Forelimb muscle (tissue), 1 donor: ENCODE results near the gene FLNB. TPM values are rescaled to one million over a fixed set of nuclear protein-coding genes. Genes with fewer than 3 reads are reported as not detected.

Experiments
- DNase-seq: peaks from one replicate; pipeline ENCODE4 v3.0.0-alpha.2; 2013; ENCODE audit warnings: low read depth
- polyA plus RNA-seq: library from polyadenylated mRNA; unstranded; fragments of 120-200 nt; gene quantifications from one replicate; pipeline ENCODE4 v1.2.1, GENCODE V29; 2013; ENCODE audit not compliant: insufficient read length

FLNB gene
- polyA plus RNA-seq, 1 donor = 43.4 TPM

- DNase-seq = no peak
Measured at GRCh38 chr3:58009749-58010535, 1.7 kb downstream of the FLNB start.

- no peak for DNase-seq
Measured at GRCh38 chr3:58010562-58010961, 2.3 kb downstream of the FLNB start.

- no peak for DNase-seq
Measured at GRCh38 chr3:58011580-58011979, 3.4 kb downstream of the FLNB start.

DNA sequence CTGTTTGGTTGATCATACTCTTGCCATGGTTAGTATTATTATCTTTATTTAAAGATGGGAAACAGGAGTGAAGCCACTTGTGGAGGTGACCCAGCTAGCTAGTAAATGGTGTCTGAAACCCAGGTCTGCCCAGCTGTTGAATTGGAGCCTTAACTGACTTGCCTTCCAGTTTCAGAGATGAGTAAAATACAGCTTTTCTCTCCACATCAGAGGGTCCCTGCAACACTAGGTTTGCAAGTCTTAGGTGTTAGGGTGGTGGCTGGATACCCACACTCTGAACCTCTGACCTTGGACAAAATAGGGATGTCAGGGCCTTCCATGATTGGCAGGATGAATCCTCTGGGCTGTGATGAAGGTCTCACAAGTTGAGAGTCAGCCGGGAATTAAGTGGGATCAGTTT lies 4.1 kb downstream of the FLNB start:
- no peak for DNase-seq

- DNase-seq = no peak
Measured at GRCh38 chr3:58013099-58013498, 4.9 kb downstream of the FLNB start.

GRCh38 chr3:58013973-58014649 lies 5.9 kb downstream of the FLNB start:
- no peak for DNase-seq

- no peak for DNase-seq
Measured at GRCh38 chr3:58015520-58015915, 7.3 kb downstream of the FLNB start.

DNA sequence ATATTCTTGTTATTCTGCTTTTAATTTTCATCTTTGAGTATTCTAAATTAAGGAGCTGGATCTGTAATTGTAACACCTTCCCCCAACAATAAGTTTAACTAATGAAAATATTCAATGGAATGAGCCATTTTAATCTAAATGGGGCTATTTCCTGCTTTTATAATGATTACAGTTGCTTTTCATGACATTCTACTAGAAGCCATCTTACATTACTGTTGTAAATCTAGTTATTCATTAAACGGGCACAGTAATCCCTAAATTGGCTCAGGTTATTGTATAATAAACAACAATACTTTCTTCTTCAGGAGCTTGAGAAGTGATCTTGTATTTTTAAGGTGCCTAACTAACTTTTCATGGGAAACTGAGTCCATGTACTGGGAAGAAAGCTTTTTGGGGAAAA lies 8.5 kb downstream of the FLNB start:
- no peak for DNase-seq

GRCh38 chr3:58018892-58019742 lies 10.9 kb downstream of the FLNB start:
- no peak for DNase-seq

DNA sequence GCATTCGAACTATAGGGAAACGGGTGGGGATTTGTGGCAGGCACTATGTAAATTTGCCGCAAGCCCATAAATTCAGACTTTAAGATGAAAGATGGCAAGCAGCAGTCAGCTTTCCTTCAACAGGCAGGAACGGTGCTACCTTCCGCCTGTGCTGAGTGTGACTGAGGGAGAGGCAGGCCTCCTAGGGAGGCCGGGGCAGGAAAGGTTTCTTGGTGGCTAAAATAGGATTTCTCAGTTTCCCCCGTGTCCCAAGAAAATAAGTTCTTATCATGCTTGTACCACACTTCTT lies 12.5 kb downstream of the FLNB start:
- no peak for DNase-seq

GRCh38 chr3:58021072-58021959 lies 13.1 kb downstream of the FLNB start:
- no peak for DNase-seq

DNA sequence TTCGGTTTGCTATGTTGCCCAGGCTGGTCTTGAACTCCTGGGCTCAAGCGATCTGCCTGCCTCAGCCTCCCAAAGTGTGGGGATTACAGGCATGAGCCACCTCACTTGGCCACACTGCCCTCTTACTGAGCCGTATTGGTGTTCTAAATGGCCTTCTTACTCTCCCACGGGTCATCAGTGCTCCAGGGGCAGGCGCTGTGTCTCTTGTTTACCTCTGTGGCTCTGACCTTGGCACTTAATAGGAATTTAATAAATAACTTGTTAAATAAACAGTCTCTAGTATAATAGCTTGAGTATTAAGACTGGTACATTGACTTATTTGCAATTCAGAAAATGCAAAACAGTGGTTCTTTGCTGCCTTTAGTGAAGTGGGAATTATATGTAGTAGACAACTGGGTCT lies 13.7 kb downstream of the FLNB start:
- DNase-seq = no peak

GRCh38 chr3:58022490-58022889 lies 14.3 kb downstream of the FLNB start:
- no peak for DNase-seq

GRCh38 chr3:58023531-58023930 lies 15.3 kb downstream of the FLNB start:
- DNase-seq = no peak

DNA sequence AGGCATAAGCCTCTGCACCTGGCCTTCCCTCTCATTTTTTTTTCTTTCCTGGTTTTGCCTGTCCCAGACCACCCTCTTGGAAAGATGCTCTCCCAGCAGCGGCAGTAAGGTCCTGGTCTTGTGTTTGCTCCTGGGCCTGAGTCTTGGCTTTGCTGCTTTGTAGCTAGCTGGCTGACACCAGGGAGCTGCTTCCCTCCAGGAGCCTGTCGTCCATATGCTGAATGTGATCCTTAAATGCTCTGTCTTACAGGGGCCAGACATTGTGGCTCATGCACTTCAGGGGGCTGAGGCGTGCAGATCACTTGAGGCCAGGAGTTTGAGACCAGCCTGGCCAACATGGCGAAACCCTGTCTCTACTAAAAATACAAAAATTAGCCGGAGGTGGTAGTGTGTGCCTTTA lies 17.2 kb downstream of the FLNB start:
- no peak for DNase-seq

DNA sequence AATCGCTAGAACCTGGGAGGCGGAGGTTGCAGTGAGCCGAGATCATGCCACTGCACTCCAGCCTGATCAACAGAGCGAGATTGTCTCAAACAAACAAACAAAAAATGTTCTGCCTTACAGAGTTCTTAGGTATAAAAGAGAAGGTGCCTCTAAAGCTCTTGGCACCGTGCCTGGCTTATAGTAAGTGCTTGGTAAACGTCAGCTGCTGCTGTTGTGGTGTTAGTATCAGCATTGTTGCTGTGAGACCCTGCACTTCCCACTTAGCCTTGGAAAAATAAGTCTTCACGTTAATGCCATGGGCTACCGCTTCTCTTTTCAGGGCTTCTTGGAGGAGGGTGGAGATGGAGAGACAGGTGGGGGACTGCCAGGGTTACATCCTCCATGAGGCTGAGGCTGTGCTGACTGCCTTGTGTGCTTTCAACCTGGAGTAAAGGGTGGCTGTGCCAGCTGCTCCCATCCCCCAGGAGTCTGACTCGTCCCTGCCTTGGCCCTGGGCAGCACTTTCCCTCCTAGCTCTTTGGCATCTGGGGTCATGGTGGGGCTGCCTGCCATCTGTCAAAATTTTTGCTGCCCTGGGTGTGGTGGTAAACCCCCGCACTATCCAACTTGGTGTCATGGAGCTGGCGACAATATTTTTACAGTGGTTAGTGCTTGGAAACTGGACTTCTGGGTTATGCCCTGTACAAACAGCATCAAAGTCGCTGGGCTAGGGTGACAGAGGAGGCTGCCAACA lies 17.8 kb downstream of the FLNB start:
- no peak for DNase-seq

DNA sequence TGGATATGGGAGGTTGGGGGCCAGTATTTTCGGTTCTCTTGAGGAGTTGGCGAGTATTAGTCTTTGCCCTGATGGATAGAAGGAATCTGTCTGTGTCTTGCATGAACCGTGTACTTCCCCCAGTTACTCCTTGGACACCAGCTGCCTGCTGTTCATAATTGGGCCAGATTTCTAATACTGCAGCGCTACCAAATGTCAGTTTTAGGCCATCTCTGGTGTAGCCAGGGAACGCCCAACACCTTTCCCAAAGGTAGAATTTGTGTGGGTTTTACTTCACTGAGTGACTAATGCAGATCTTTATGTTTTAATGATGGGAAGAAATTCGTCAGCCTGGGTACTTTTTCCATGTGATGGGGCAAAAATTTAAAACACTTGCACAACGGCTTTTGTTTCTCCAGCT lies 18.4 kb downstream of the FLNB start:
- DNase-seq = no peak

GRCh38 chr3:58027704-58028317 lies 19.6 kb downstream of the FLNB start:
- DNase-seq = no peak

DNA sequence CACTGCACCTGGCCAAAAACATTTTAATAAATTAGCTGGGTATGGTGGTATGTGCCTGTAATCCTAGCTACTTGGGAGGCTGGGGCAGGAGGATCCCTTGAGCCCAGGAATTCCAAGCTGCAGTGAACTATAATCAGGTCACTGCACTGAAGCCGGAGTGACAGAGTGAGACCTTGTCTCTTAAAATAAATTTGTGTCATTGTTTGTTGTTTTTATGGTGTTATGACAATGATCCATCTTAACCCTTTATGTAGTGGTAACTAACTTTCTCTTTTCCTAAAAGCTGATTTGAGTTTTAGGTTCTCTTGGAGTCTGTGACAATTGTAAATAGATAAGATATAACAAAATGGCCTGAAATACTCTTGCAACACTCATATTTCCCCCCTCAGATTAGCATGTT lies 20.7 kb downstream of the FLNB start:
- DNase-seq = no peak

GRCh38 chr3:58029842-58030584 lies 21.8 kb downstream of the FLNB start:
- no peak for DNase-seq
